GM12874 (cell line): ENCODE results near the gene TAGLN3.

ENCODE experiments used
- CTCF ChIP-seq: IDR thresholded peaks from 2 replicates; pipeline ENCODE4 v1.5.1; 2011; ENCODE audit warnings: low read depth, mild to moderate bottlenecking, control low read depth, low read length, moderate library complexity; ENCODE audit not compliant: insufficient read depth

TAGLN3 gene

GRCh38 chr3:111956449-111956848, 42.3 kb upstream of the TAGLN3 start:
- no peak for TF ChIP-seq CTCF

- no peak for TF ChIP-seq CTCF
These were observed 41.6 kb upstream of the TAGLN3 start for GRCh38 chr3:111956995-111957734.

GRCh38 chr3:111961461-111962164, 37.1 kb upstream of the TAGLN3 start:
- TF ChIP-seq CTCF, result no peak

- TF ChIP-seq CTCF, result no peak
These were observed 35.3 kb upstream of the TAGLN3 start for GRCh38 chr3:111963424-111963823.

- TF ChIP-seq CTCF, result no peak
These were observed 33.2 kb upstream of the TAGLN3 start for GRCh38 chr3:111965484-111965883.

- no peak for TF ChIP-seq CTCF
These were observed 31.7 kb upstream of the TAGLN3 start for GRCh38 chr3:111967068-111967467.

GRCh38 chr3:111967651-111968274, 31.0 kb upstream of the TAGLN3 start:
- TF ChIP-seq CTCF, result peak; percentile 78
